Left lung (tissue), 10 donors: ENCODE data around the gene ASF1B. TPM values are rescaled to one million over a fixed set of nuclear protein-coding genes. Genes with fewer than 3 reads are reported as not detected.

Source experiments
- ATAC-seq: fragments of 200-7000 bp; cut with Tn5 transposase; one replicate; pipeline ENCODE4 v1.9.1; 2020; ENCODE audit warnings: moderate library complexity
- DNase-seq, 4 donors: peaks; one replicate each; pipeline ENCODE4 v3.0.0-alpha.2; 2013 to 2020
- H3K27ac ChIP-seq, 2 donors: fragments of 200-600 bp; sonication (generic) in 1 of 2; one replicate each; pipeline versions ENCODE4 v1.5.0 to v1.8.0; 2020 to 2021
- H3K27me3 ChIP-seq, 2 donors: fragments of 200-600 bp; sonication (generic) in 1 of 2; one replicate each; pipeline versions ENCODE4 v1.5.0 to v1.8.0; 2020 to 2021
- H3K36me3 ChIP-seq, 2 donors: fragments of 200-600 bp; sonication (generic) in 1 of 2; one replicate each; pipeline versions ENCODE4 v1.5.0 to v1.8.0; 2020 to 2021
- H3K4me1 ChIP-seq, 2 donors: fragments of 200-600 bp; one replicate each; pipeline ENCODE4 v1.8.0; 2021
- H3K4me3 ChIP-seq, 2 donors: fragments of 200-600 bp; sonication (generic) in 1 of 2; one replicate each; pipeline versions ENCODE4 v1.5.0 to v1.8.0; 2020 to 2021; ENCODE audit warnings: mild to moderate bottlenecking in 1 of 2
- H3K9me3 ChIP-seq, 2 donors: fragments of 200-600 bp; sonication (generic) in 1 of 2; one replicate each; pipeline versions ENCODE4 v1.5.0 to v1.8.0; 2020 to 2021
- CTCF ChIP-seq, 2 donors: fragments of 200-600 bp; sonication (generic) in 1 of 2; IDR thresholded peaks; one replicate each; pipeline versions ENCODE4 v1.5.0 to v1.8.0; 2021; ENCODE audit warnings: antibody characterized with exemption in 2 of 2
- intact Hi-C, 2 donors: fragments of 100-400 bp; cut with DNase I; formaldehyde crosslinking; loops; one replicate each; pipeline versions ENCODE4 v1.11.2 to v1.14.2; 2022
- polyA plus RNA-seq, 6 donors: library from polyadenylated mRNA; unstranded; fragments of 120-200 nt; gene quantifications; one replicate each; pipeline ENCODE4 v1.2.1, GENCODE V29; 2013; ENCODE audit not compliant: insufficient read length in 6 of 6
- total RNA-seq, 2 donors: library from RNA; stranded (reverse); fragmentation: NEBNext Ultra II Directional; extraction: Animal tissue kit (Norgen Biotek cat#: 25700); gene quantifications; one replicate each; pipeline ENCODE4 v1.2.1, GENCODE V29; 2021
- donor health status: DM: no; HTN: yes; CAD: no.
- donor health status: DM: no; HTN: no; CAD: no.

The ASF1B gene
- total and polyA plus RNA-seq, 8 donors: 10.5 to 29.1 (median 16.1) TPM

- Histone ChIP-seq H3K27ac (no peak overlapping the region), H3K36me3 (peaks cover 0 to 99% of the 10 kb centered on the region in 2 donors), H3K4me3 (no peak overlapping the region), H3K4me1 (no peaks in the 10 kb centered on the region), H3K9me3 (no peaks in the 10 kb centered on the region), H3K27me3 (no peaks in the 10 kb centered on the region)
- DNase-seq (no peak), ATAC-seq (no peak)
- intact Hi-C loops: no loop called here
- TF ChIP-seq CTCF (IDR thresholded peaks at IDR 0.05): no peak
Measured at GRCh38 chr19:14102756-14103155, 33.6 kb downstream of the ASF1B start.

GRCh38 chr19:14102102-14102696 is 34.2 kb downstream of the ASF1B start:
- Histone ChIP-seq H3K27me3 (no peaks in the 10 kb centered on the region), H3K4me3 (no peak overlapping the region), H3K4me1 (no peaks in the 10 kb centered on the region), H3K27ac (no peak overlapping the region), H3K36me3 (peaks cover 0 to 100% of the 10 kb centered on the region in 2 donors), H3K9me3 (no peaks in the 10 kb centered on the region)
- DNase-seq: no peak
- TF ChIP-seq CTCF (IDR thresholded peaks at IDR 0.05): no peak
- no peak for ATAC-seq
- intact Hi-C loops: no loop called here

GRCh38 chr19:14101003-14101545 is 35.3 kb downstream of the ASF1B start:
- no peak for TF ChIP-seq CTCF (IDR thresholded peaks at IDR 0.05)
- no peaks in the 10 kb centered on the region for H3K9me3 ChIP-seq
- no peak for DNase-seq
- H3K27me3 ChIP-seq: no peaks in the 10 kb centered on the region
- no peak for ATAC-seq
- no peaks in the 10 kb centered on the region for H3K4me1 ChIP-seq
- intact Hi-C loops: no loop called here
- peaks cover 0 to 100% of the 10 kb centered on the region in 2 donors for H3K36me3 ChIP-seq
- no peak overlapping the region for H3K4me3 ChIP-seq
- H3K27ac ChIP-seq: no peak overlapping the region

GRCh38 chr19:14097532-14098151 is 38.7 kb downstream of the ASF1B start:
- H3K4me3 ChIP-seq: no peak overlapping the region
- peaks cover 0 to 11% of the 10 kb centered on the region in 2 donors for H3K9me3 ChIP-seq
- no peak for TF ChIP-seq CTCF (IDR thresholded peaks at IDR 0.05)
- no peak for DNase-seq
- no peak overlapping the region for H3K27ac ChIP-seq
- ATAC-seq: no peak
- intact Hi-C loops: no loop called here
- no peaks in the 10 kb centered on the region for H3K27me3 ChIP-seq
- H3K4me1 ChIP-seq: no peaks in the 10 kb centered on the region
- H3K36me3 ChIP-seq: peaks cover 0 to 76% of the 10 kb centered on the region in 2 donors

- H3K4me3 ChIP-seq: no peak overlapping the region
- H3K36me3 ChIP-seq: peaks cover 0 to 64% of the 10 kb centered on the region in 2 donors
- TF ChIP-seq CTCF (IDR thresholded peaks at IDR 0.05): no peak
- H3K27me3 ChIP-seq: no peaks in the 10 kb centered on the region
- H3K27ac ChIP-seq: no peak overlapping the region
- H3K9me3 ChIP-seq: peaks cover 0 to 11% of the 10 kb centered on the region in 2 donors
- ATAC-seq: no peak
- intact Hi-C loops: no loop called here
- DNase-seq: no peak
- H3K4me1 ChIP-seq: peaks cover 3 to 10% of the 10 kb centered on the region in 2 donors
Measured at GRCh38 chr19:14096272-14096992, 40.0 kb downstream of the ASF1B start.
